GM12878 (cell line): ENCODE data around the gene SLC25A20. TPM values are rescaled to one million over a fixed set of nuclear protein-coding genes. Genes with fewer than 3 reads are reported as not detected.
A peak's percentile ranks its signal among the peaks of the same experiment; 100 is the strongest.

Source experiments
- BCLAF1 ChIP-seq: fragments of 450-650 bp; IDR thresholded peaks from 2 replicates; pipeline ENCODE4 v1.6.1; 2017; ENCODE audit warnings: antibody characterized with exemption, mild to moderate bottlenecking, moderate library complexity
- CHD4 ChIP-seq: fragments of 200-600 bp; sonication (generic); IDR thresholded peaks from 2 replicates; pipeline ENCODE4 v1.6.1; 2016; ENCODE audit warnings: mild to moderate bottlenecking
- ELK1 ChIP-seq: IDR thresholded peaks from 2 replicates; pipeline ENCODE4 v1.6.1; 2012; ENCODE audit warnings: low read depth, low read length, improper control_type of control experiment
- NKRF ChIP-seq: fragments of 450-650 bp; conservative IDR thresholded peaks from 2 replicates; pipeline ENCODE4 v1.6.1; 2017; ENCODE audit warnings: mild to moderate bottlenecking, moderate library complexity
- PRDM15 ChIP-seq: fragments of 450-650 bp; formaldehyde crosslinking; IDR thresholded peaks from 2 replicates; pipeline ENCODE4 v1.4.0; 2020; ENCODE audit warnings: mild to moderate bottlenecking, moderate library complexity
- SMAD5 ChIP-seq: IDR thresholded peaks from 2 replicates; pipeline ENCODE4 v1.6.1; 2016; ENCODE audit warnings: antibody characterized with exemption, low read depth
- ZBTB40 ChIP-seq: fragments of 450-650 bp; IDR thresholded peaks from 2 replicates; pipeline ENCODE4 v1.6.1; 2016; ENCODE audit warnings: mild to moderate bottlenecking, moderate library complexity, borderline replicate concordance
- polyA plus RNA-seq, 11 experiments: library from polyadenylated mRNA; depleted of rRNA in 4 of 11; unstranded in 6 of 11; stranded (reverse) in 5 of 11; fragments of >200 nt; fragmentation: Nextera tagmentation in 4 of 11; fragmentation: Illumina TruSeq in 1 of 11; extraction: Ambion mirVana in 4 of 11; extraction: Trizol in 1 of 11; gene quantifications; 1 replicate in 1 of 11; 2 replicates in 10 of 11; pipeline versions ENCODE4 v1.2.1 to v1.2.3, GENCODE V29; 2011 to 2016; ENCODE audit warnings: inconsistent platforms in 2 of 11, missing spikeins in 2 of 11, low read depth in 1 of 11
- total RNA-seq, 4 experiments: library from RNA; depleted of rRNA in 3 of 4; stranded (reverse); fragments of >200 nt in 3 of 4; fragmentation: Illumina TruSeq in 1 of 4; extraction: Trizol in 1 of 4; gene quantifications; 2 replicates each; pipeline versions ENCODE4 v1.2.1 to v1.2.3, GENCODE V29; 2013 to 2021

The SLC25A20 gene
- total and polyA plus RNA-seq, 10 of the 15 experiments (the other 5 are each of a cell fraction or from before 2014, with no cell fraction given): 12.9 to 38.6 (median 22.1) TPM

GRCh38 chr3:48847504-48848423, 50.9 kb downstream of the SLC25A20 start, which contains the start of gene PRKAR2A (continued):
- no peak for TF ChIP-seq ELK1
- TF ChIP-seq NKRF: peak; percentile 75
- TF ChIP-seq SMAD5: 0 out of 2 replicates have a peak, but pooled peaks have one; percentile 18
- no peak for TF ChIP-seq PRDM15 (CRISPR knock-in tag)
- no peak; the same call in 1 of the 2 replicates for TF ChIP-seq ZBTB40
- TF ChIP-seq CHD4: no peak
- TF ChIP-seq BCLAF1: no peak
